Panc1 (cell line): ENCODE data around the gene SGMS1. TPM values are rescaled to one million over a fixed set of nuclear protein-coding genes. Genes with fewer than 3 reads are reported as not detected.
"Not testable (repeated sequence)": the region's sequence is repeated elsewhere in the genome, so short reads cannot be mapped to it uniquely, and the experiment has no call there.

Experiments used
- ATAC-seq: fragments of 200-7000 bp; cut with Tn5 transposase; 2 replicates; pipeline ENCODE4 v1.9.1; 2020; ENCODE audit warnings: mild to moderate bottlenecking, moderate library complexity
- BruUV-seq: library from RNA; stranded (reverse); fragments of 400-500 nt; replicated peaks from 2 replicates; lab custom pipeline; 2021; lab: Mats Ljungman, UMichigan
- CTCF ChIA-PET: fragments of 300-600 bp; sonication (Branson Sonifier 250); formaldehyde crosslinking; loops from one replicate; lab custom pipeline; 2022; ENCODE audit warnings: antibody characterized with exemption; lab: Charles Lee
- POLR2A ChIA-PET: fragments of 300-600 bp; sonication (Branson Sonifier 250); formaldehyde crosslinking; loops from one replicate; lab custom pipeline; 2022; ENCODE audit warnings: antibody characterized with exemption; lab: Charles Lee
- DNase-seq: peaks from one replicate; pipeline ENCODE4 v3.0.0-alpha.2; 2010; ENCODE audit warnings: low read depth, low spot score
- H3K27ac ChIP-seq: 2 replicates; pipeline ENCODE4 v1.5.1; 2011; ENCODE audit warnings: mild to moderate bottlenecking, low read length, inconsistent platforms
- H3K27me3 ChIP-seq: fragments of 200-500 bp; sonication (Bioruptor generic); 2 replicates; pipeline ENCODE4 v1.6.0; 2014; ENCODE audit warnings: low read length, inconsistent platforms; ENCODE audit not compliant: control insufficient read depth, insufficient read depth
- H3K36me3 ChIP-seq: fragments of 200-500 bp; sonication (Bioruptor generic); 2 replicates; pipeline ENCODE4 v1.5.1; 2014; ENCODE audit warnings: inconsistent platforms, mild to moderate bottlenecking, low read length, moderate library complexity; ENCODE audit not compliant: control insufficient read depth, insufficient read depth
- H3K4me1 ChIP-seq: 2 replicates; pipeline ENCODE4 v1.5.1; 2011; ENCODE audit warnings: inconsistent platforms, mild to moderate bottlenecking, low read length, moderate library complexity; ENCODE audit not compliant: control insufficient read depth, insufficient read depth
- H3K4me3 ChIP-seq, 2 experiments: 2 replicates each; pipeline ENCODE4 v1.5.1; 2011 to 2012; ENCODE audit warnings: low read depth in 2 of 2, low read length in 2 of 2, mild to moderate bottlenecking in 2 of 2, inconsistent platforms in 1 of 2, moderate library complexity in 1 of 2
- H3K9me3 ChIP-seq: fragments of 200-500 bp; sonication (Bioruptor generic); 2 replicates; pipeline ENCODE4 v1.5.1; 2014; ENCODE audit warnings: low read depth, mild to moderate bottlenecking, inconsistent platforms, low read length, moderate library complexity; ENCODE audit not compliant: control insufficient read depth, insufficient read depth
- CTCF ChIP-seq: fragments of 450-650 bp; IDR thresholded peaks from 2 replicates; pipeline ENCODE4 v1.5.1; 2017; ENCODE audit warnings: mild to moderate bottlenecking
- POLR2AphosphoS5 ChIP-seq: IDR thresholded peaks from 2 replicates; pipeline ENCODE4 v1.6.1; 2012; ENCODE audit warnings: mild to moderate bottlenecking, low read depth, low read length, moderate library complexity
- SIN3A ChIP-seq: IDR thresholded peaks from 2 replicates; pipeline ENCODE4 v1.6.1; 2012; ENCODE audit warnings: low read depth, mild to moderate bottlenecking, low read length, moderate library complexity, borderline replicate concordance; ENCODE audit not compliant: insufficient read depth
- TCF7L2 ChIP-seq: IDR thresholded peaks from 2 replicates; pipeline ENCODE4 v1.6.1; 2011; ENCODE audit warnings: mild to moderate bottlenecking, low read depth, low read length, inconsistent platforms
- in situ Hi-C: cut with HindIII; loops from 2 replicates; pipeline ENCODE4 v1.10.0; 2016; ENCODE audit warnings: low sequenced_read_pairs, low pct_unique_long_range_greater_than_20kb
- intact Hi-C: fragments of 100-400 bp; cut with micrococcal nuclease; formaldehyde crosslinking; loops from one replicate; pipeline ENCODE4 v1.10.0; 2022; ENCODE audit not compliant: unreplicated experiment
- total RNA-seq: library from RNA; stranded (reverse); gene quantifications from one replicate; pipeline ENCODE4 v1.2.1, GENCODE V29; 2021; ENCODE audit not compliant: unreplicated experiment
- TF ChIP-seq, protein P1 (sequence below), 2 experiments: IDR thresholded peaks; 2 replicates each; pipeline ENCODE4 v1.6.1; 2011 to 2012; ENCODE audit warnings: low read depth in 2 of 2, control low read depth in 1 of 2, low read length in 1 of 2, mild to moderate bottlenecking in 1 of 2, moderate library complexity in 1 of 2; ENCODE audit not compliant: insufficient read depth in 1 of 2

Gene SGMS1
- total RNA-seq, 1 experiment from 2014 or later = 22.0 TPM

- H3K36me3 ChIP-seq, H3K9me3 ChIP-seq, ATAC-seq, BruUV-seq, H3K4me3 ChIP-seq, in situ Hi-C loops, H3K27ac ChIP-seq, H3K4me1 ChIP-seq, intact Hi-C loops, H3K27me3 ChIP-seq, DNase-seq: not testable (repeated sequence)
- CTCF ChIA-PET = interaction anchor here (0.5 kb wide), 1 partner anchor 13 kb away, joined by 3 read pairs; no protein-coding TSS in a partner anchor
- POLR2A ChIA-PET = interaction anchor here (0.7 kb wide), 1 partner anchor 13 kb away, joined by 3 read pairs; no protein-coding TSS in a partner anchor
Observed at GRCh38 chr10:50647350-50647749, 23.6 kb upstream of the SGMS1 start.

GRCh38 chr10:50645236-50645635 is 21.5 kb upstream of the SGMS1 start:
- in situ Hi-C loops = no loop called here
- Histone ChIP-seq H3K9me3 (no peaks in the 10 kb centered on the region), H3K27me3 (peaks cover 2% of the 10 kb centered on the region; the same call in 1 of the 2 replicates), H3K4me1 (no peaks in the 10 kb centered on the region), H3K4me3 (no peak overlapping the region), H3K27ac (no peak overlapping the region), H3K36me3 (no peaks in the 10 kb centered on the region)
- BruUV-seq = no TSS peak
- intact Hi-C loops = no loop called here
- TF ChIP-seq, protein P1, sequence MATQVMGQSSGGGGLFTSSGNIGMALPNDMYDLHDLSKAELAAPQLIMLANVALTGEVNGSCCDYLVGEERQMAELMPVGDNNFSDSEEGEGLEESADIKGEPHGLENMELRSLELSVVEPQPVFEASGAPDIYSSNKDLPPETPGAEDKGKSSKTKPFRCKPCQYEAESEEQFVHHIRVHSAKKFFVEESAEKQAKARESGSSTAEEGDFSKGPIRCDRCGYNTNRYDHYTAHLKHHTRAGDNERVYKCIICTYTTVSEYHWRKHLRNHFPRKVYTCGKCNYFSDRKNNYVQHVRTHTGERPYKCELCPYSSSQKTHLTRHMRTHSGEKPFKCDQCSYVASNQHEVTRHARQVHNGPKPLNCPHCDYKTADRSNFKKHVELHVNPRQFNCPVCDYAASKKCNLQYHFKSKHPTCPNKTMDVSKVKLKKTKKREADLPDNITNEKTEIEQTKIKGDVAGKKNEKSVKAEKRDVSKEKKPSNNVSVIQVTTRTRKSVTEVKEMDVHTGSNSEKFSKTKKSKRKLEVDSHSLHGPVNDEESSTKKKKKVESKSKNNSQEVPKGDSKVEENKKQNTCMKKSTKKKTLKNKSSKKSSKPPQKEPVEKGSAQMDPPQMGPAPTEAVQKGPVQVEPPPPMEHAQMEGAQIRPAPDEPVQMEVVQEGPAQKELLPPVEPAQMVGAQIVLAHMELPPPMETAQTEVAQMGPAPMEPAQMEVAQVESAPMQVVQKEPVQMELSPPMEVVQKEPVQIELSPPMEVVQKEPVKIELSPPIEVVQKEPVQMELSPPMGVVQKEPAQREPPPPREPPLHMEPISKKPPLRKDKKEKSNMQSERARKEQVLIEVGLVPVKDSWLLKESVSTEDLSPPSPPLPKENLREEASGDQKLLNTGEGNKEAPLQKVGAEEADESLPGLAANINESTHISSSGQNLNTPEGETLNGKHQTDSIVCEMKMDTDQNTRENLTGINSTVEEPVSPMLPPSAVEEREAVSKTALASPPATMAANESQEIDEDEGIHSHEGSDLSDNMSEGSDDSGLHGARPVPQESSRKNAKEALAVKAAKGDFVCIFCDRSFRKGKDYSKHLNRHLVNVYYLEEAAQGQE (IDR thresholded peaks at IDR 0.05; ENCODE audit: insufficient read depth in 1 of 2, low read depth in 2 of 2, low read length in 1 of 2) = no peak
- TF ChIP-seq CTCF (no peak), SIN3A (no peak), TCF7L2 (no peak), POLR2AphosphoS5 (no peak)
- DNase-seq (no peak), ATAC-seq (no peak)
- ChIA-PET CTCF (no interaction called here), POLR2A (no interaction called here)

DNA sequence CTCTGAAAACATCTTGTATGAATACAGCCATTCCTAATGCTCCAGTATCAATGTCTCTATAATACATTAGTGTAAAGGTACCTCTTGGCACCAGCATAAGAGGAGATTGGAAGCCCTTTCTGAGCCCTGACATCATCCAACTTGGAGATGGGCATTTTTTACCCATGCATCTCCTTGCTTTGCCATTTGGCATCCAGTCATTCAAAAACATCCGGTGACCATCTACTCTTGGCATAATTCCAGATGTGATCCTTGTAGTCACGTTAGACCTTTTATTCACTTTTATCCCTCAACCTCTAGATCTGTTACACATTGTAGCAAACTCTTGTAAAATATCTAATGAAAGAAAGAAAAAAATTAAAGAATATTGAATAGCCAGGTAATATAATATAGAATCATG is 17.9 kb upstream of the SGMS1 start:
- intact Hi-C loops (no loop called here), in situ Hi-C loops (no loop called here)
- ATAC-seq (no peak), DNase-seq (no peak)
- TF ChIP-seq POLR2AphosphoS5 = no peak
- TF ChIP-seq, protein P1 (IDR thresholded peaks at IDR 0.05; ENCODE audit: insufficient read depth in 1 of 2, low read depth in 2 of 2, low read length in 1 of 2) = no peak
- TF ChIP-seq TCF7L2 = no peak
- no peak for TF ChIP-seq CTCF
- no peak for TF ChIP-seq SIN3A
- no peaks in the 10 kb centered on the region for H3K9me3 ChIP-seq
- no peaks in the 10 kb centered on the region for H3K36me3 ChIP-seq
- H3K4me1 ChIP-seq = 0 out of 2 replicates have a peak, but pooled peaks cover 3% of the 10 kb centered on the region
- ChIA-PET POLR2A (no interaction called here), CTCF (no interaction called here)
- H3K27me3 ChIP-seq = peaks cover 2% of the 10 kb centered on the region; the same call in 1 of the 2 replicates
- no peak overlapping the region for H3K27ac ChIP-seq
- no peak overlapping the region for H3K4me3 ChIP-seq
- BruUV-seq = no TSS peak
